Upper lobe of left lung (tissue), 6 donors: ENCODE results near the gene HERC2. TPM values are rescaled to one million over a fixed set of nuclear protein-coding genes. Genes with fewer than 3 reads are reported as not detected.
"Not testable (repeated sequence)": the region's sequence is repeated elsewhere in the genome, so short reads cannot be mapped to it uniquely, and the experiment has no call there.

Source experiments
- ATAC-seq, 2 donors: fragments of 200-7000 bp; cut with Tn5 transposase; one replicate each; pipeline ENCODE4 v1.9.1; 2022; ENCODE audit warnings: mild to moderate bottlenecking in 2 of 2, moderate library complexity in 2 of 2; ENCODE audit not compliant: low FRiP score in 2 of 2
- DNase-seq, 2 donors: peaks; one replicate each; pipeline ENCODE4 v3.0.0-alpha.2; 2019 to 2020
- H3K27ac ChIP-seq, 4 donors: fragments of 200-600 bp; sonication (generic); one replicate each; pipeline ENCODE4 v1.5.1; 2016 to 2019
- H3K27me3 ChIP-seq, 4 donors: fragments of 200-600 bp; sonication (generic); one replicate each; pipeline ENCODE4 v1.5.1; 2017 to 2019
- H3K36me3 ChIP-seq, 4 donors: fragments of 200-600 bp; sonication (generic); one replicate each; pipeline ENCODE4 v1.5.1; 2016 to 2019
- H3K4me1 ChIP-seq, 4 donors: fragments of 200-600 bp; sonication (generic); one replicate each; pipeline ENCODE4 v1.5.1; 2018 to 2019
- H3K4me3 ChIP-seq, 4 donors: fragments of 200-600 bp; sonication (generic); one replicate each; pipeline ENCODE4 v1.5.1; 2017 to 2019; ENCODE audit warnings: mild to moderate bottlenecking in 2 of 4, moderate library complexity in 1 of 4
- H3K9me3 ChIP-seq, 4 donors: fragments of 200-600 bp; sonication (generic); one replicate each; pipeline ENCODE4 v1.5.1; 2018 to 2019
- EP300 ChIP-seq, 4 donors: sonication (generic); formaldehyde crosslinking; IDR thresholded peaks; one replicate each; pipeline ENCODE4 v1.5.1; 2017; ENCODE audit warnings: antibody characterized with exemption in 4 of 4, control low read depth in 2 of 4
- POLR2A ChIP-seq, 4 donors: fragments of 450-650 bp; IDR thresholded peaks; one replicate each; pipeline ENCODE4 v1.5.1; 2016 to 2017; ENCODE audit warnings: antibody characterized with exemption in 4 of 4, mild to moderate bottlenecking in 2 of 4
- POLR2AphosphoS5 ChIP-seq, 2 donors: sonication (generic); formaldehyde crosslinking; IDR thresholded peaks; one replicate each; pipeline ENCODE4 v1.5.1; 2017; ENCODE audit warnings: antibody characterized with exemption in 2 of 2
- WGBS, 2 donors: methylation state at CpG; one replicate each; pipeline ENCODE4 v1.1.5; 2017 to 2018; 5-methylcytosine and 5-hydroxymethylcytosine counted together
- total RNA-seq, 6 donors: library from RNA; depleted of rRNA in 4 of 6; stranded (reverse); fragments of >200 nt in 4 of 6; gene quantifications; one replicate each; pipeline versions ENCODE4 v1.1.0 to v1.2.1, GENCODE V29; 2016 to 2021
- TF ChIP-seq, protein P1 (sequence below), 6 experiments: fragments of 450-650 bp in 4 of 6; fragments of 200-600 bp in 2 of 6; sonication (generic) in 2 of 6; IDR thresholded peaks; one replicate each; pipeline ENCODE4 v1.5.1; 2016 to 2019; ENCODE audit warnings: antibody characterized with exemption in 6 of 6
- donor health status: DM: no; HTN: no; CAD: no; lungs with moderate emphysema.
- donor health status: DM: no; HTN: yes; CAD: no; lungs with severe emphysema.

Gene HERC2
- total RNA-seq, 6 donors from 2014 or later = 48.6 to 113 (median 53.4) TPM

- 97% methylated on average over 3 of the region's 3 CpGs for WGBS, 2 donors
- H3K27ac ChIP-seq = no peak overlapping the region
- H3K27me3 ChIP-seq = no peaks in the 10 kb centered on the region
- no peaks in the 10 kb centered on the region for H3K9me3 ChIP-seq
- H3K4me3 ChIP-seq = no peak overlapping the region
- peaks cover 15 to 90% (median 69%) of the 10 kb centered on the region in 4 donors for H3K36me3 ChIP-seq
- no peaks in the 10 kb centered on the region for H3K4me1 ChIP-seq
- peak in 1 of 2 donors; percentile 28 for DNase-seq
- ATAC-seq = no peak
- TF ChIP-seq EP300 (IDR thresholded peaks at IDR 0.05) (no peak), POLR2A (IDR thresholded peaks at IDR 0.05) (no peak), POLR2AphosphoS5 (IDR thresholded peaks at IDR 0.05) (no peak)
- TF ChIP-seq, protein P1, sequence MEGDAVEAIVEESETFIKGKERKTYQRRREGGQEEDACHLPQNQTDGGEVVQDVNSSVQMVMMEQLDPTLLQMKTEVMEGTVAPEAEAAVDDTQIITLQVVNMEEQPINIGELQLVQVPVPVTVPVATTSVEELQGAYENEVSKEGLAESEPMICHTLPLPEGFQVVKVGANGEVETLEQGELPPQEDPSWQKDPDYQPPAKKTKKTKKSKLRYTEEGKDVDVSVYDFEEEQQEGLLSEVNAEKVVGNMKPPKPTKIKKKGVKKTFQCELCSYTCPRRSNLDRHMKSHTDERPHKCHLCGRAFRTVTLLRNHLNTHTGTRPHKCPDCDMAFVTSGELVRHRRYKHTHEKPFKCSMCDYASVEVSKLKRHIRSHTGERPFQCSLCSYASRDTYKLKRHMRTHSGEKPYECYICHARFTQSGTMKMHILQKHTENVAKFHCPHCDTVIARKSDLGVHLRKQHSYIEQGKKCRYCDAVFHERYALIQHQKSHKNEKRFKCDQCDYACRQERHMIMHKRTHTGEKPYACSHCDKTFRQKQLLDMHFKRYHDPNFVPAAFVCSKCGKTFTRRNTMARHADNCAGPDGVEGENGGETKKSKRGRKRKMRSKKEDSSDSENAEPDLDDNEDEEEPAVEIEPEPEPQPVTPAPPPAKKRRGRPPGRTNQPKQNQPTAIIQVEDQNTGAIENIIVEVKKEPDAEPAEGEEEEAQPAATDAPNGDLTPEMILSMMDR (IDR thresholded peaks at IDR 0.05) = no peak
Measured at GRCh38 chr15:28164876-28165275, 157.1 kb downstream of the HERC2 start.

GRCh38 chr15:28154283-28154682, 167.7 kb downstream of the HERC2 start:
- 87 to 91% methylated on average over 4 of the region's 4 CpGs for WGBS, 2 donors
- TF ChIP-seq, protein P1 (IDR thresholded peaks at IDR 0.05) = no peak
- TF ChIP-seq POLR2AphosphoS5 (IDR thresholded peaks at IDR 0.05) (no peak), POLR2A (IDR thresholded peaks at IDR 0.05) (no peak), EP300 (IDR thresholded peaks at IDR 0.05) (no peak)
- Histone ChIP-seq H3K4me1 (no peaks in the 10 kb centered on the region), H3K27ac (no peak overlapping the region), H3K36me3 (peaks cover 0 to 18% (median 9%) of the 10 kb centered on the region in 4 donors), H3K9me3 (no peaks in the 10 kb centered on the region), H3K27me3 (no peaks in the 10 kb centered on the region), H3K4me3 (no peak overlapping the region)
- ATAC-seq (no peak), DNase-seq (no peak)

- 73 to 79% methylated on average over 13 of the region's 13 CpGs for WGBS, 2 donors
- Histone ChIP-seq H3K27ac (no peak overlapping the region), H3K27me3 (no peaks in the 10 kb centered on the region), H3K4me1 (no peaks in the 10 kb centered on the region), H3K4me3 (no peak overlapping the region), H3K36me3 (peaks cover 0 to 18% (median 9%) of the 10 kb centered on the region in 4 donors), H3K9me3 (no peaks in the 10 kb centered on the region)
- ATAC-seq = no peak
- TF ChIP-seq, protein P1 (IDR thresholded peaks at IDR 0.05) = no peak
- no peak for TF ChIP-seq POLR2A (IDR thresholded peaks at IDR 0.05)
- no peak for TF ChIP-seq POLR2AphosphoS5 (IDR thresholded peaks at IDR 0.05)
- no peak for TF ChIP-seq EP300 (IDR thresholded peaks at IDR 0.05)
- no peak for DNase-seq
Measured at GRCh38 chr15:28153492-28154119, 168.4 kb downstream of the HERC2 start.

- H3K36me3 ChIP-seq = peaks cover 0 to 18% (median 9%) of the 10 kb centered on the region in 4 donors
- ATAC-seq (peak in 1 of 2 donors; percentile 34), DNase-seq (peak in 1 of 2 donors; percentile 30)
- not testable (repeated sequence) for H3K4me1 ChIP-seq, H3K27ac ChIP-seq, H3K9me3 ChIP-seq, H3K27me3 ChIP-seq, H3K4me3 ChIP-seq
- 88 to 96% methylated on average over 3 to 8 of the region's 8 CpGs for WGBS, 2 donors
Measured at GRCh38 chr15:28152538-28152923, 169.4 kb downstream of the HERC2 start.

- not testable (repeated sequence) for H3K9me3 ChIP-seq, DNase-seq, H3K27ac ChIP-seq, H3K4me3 ChIP-seq, H3K27me3 ChIP-seq, H3K4me1 ChIP-seq
- peak; percentile 21 to 75 for ATAC-seq
- H3K36me3 ChIP-seq = peaks cover 0 to 18% (median 9%) of the 10 kb centered on the region in 4 donors
- WGBS, 2 donors = 76 to 85% methylated on average over 8 to 9 of the region's 9 CpGs
Measured at GRCh38 chr15:28151864-28152537, 170.0 kb downstream of the HERC2 start.

- Histone ChIP-seq H3K4me1 (no peaks in the 10 kb centered on the region), H3K27ac (no peak overlapping the region), H3K36me3 (peaks cover 11 to 55% (median 33%) of the 10 kb centered on the region in 4 donors), H3K9me3 (no peaks in the 10 kb centered on the region), H3K27me3 (no peaks in the 10 kb centered on the region), H3K4me3 (no peak overlapping the region)
- DNase-seq (no peak), ATAC-seq (no peak)
- TF ChIP-seq POLR2AphosphoS5 (IDR thresholded peaks at IDR 0.05) (no peak), POLR2A (IDR thresholded peaks at IDR 0.05) (no peak), EP300 (IDR thresholded peaks at IDR 0.05) (no peak)
- TF ChIP-seq, protein P1 (IDR thresholded peaks at IDR 0.05) = no peak
- WGBS, 2 donors = 88 to 95% methylated on average over 3 of the region's 3 CpGs
Measured at GRCh38 chr15:28147801-28148200, 174.2 kb downstream of the HERC2 start.

GRCh38 chr15:28145419-28145818, 176.6 kb downstream of the HERC2 start:
- not testable (repeated sequence) for ATAC-seq, H3K27me3 ChIP-seq, H3K27ac ChIP-seq, H3K4me3 ChIP-seq, H3K9me3 ChIP-seq, H3K4me1 ChIP-seq, DNase-seq
- H3K36me3 ChIP-seq = peaks cover 18 to 60% (median 42%) of the 10 kb centered on the region in 4 donors
- 80 to 83% methylated on average over 3 to 4 of the region's 4 CpGs for WGBS, 2 donors
